ENCODE measurements around the gene KLRK1.

DNA sequence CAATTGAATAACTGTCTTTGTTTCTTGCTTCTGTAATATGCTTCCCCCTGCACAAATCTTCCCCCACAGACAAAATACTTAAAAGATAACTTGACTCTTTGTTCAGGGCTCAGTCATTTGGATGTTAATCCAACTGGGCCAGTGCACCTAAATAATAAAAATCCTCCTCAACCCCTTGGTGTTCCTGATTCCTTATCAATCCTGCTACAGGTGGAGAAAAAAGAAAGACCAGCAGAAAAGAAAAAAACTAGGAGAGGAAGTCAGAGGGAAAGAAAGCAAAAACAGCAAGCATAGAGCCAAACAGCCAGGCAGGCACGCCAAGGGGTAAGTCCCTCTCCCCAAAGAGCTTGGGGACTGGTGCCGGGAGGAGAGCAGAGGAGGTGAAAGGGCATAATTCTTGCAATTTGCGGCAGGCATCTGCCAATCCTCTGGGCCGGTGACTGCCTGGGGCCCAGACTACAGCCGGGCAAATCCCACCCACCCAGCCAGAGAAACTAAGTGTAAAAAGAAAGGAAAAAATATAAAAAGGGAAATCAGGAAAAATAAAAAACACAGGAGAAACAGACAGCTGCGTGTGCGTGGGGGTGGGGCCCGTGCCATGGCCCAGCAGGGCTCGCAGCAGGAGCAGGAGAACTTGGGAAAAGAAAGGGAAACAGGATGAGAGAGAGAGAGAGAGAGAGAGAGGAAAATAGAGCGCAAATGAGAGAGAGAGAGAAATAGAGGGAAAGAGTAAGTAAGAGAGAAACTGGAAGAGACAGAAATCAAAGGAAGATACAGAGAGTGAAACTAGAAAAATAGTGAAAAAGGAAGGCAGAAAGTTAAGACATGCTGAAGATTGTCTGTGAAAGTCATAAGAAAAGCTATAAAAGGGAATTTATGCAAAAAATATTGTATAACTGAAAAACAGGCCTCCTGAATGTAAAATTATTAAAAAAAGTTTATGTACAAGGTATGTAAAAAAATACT is 21.4 kb downstream of the KLRK1 start:
- TF ChIP-seq GATA2 (IDR thresholded peaks at IDR 0.05; ENCODE audit: low read depth, low read length) (no peak), GATA3 (IDR thresholded peaks at IDR 0.05; ENCODE audit: low read depth, low read length) (no peak)
